Right renal pelvis (tissue), 4 donors: Measurements from ENCODE around the gene SAP30BP. TPM values are rescaled to one million over a fixed set of nuclear protein-coding genes. Genes with fewer than 3 reads are reported as not detected.

ENCODE experiments used
- DNase-seq, 4 donors: peaks; one replicate each; pipeline ENCODE4 v3.0.0-alpha.2; 2013; ENCODE audit warnings: low read depth in 4 of 4, low spot score in 3 of 4, missing footprints in 1 of 4
- polyA plus RNA-seq, 4 donors: library from polyadenylated mRNA; unstranded; fragments of 120-200 nt; gene quantifications; one replicate each; pipeline ENCODE4 v1.2.1, GENCODE V29; 2013; ENCODE audit not compliant: insufficient read length in 4 of 4

The SAP30BP gene
- polyA plus RNA-seq, 4 donors: 96.9 to 103 (median 100) TPM

DNA sequence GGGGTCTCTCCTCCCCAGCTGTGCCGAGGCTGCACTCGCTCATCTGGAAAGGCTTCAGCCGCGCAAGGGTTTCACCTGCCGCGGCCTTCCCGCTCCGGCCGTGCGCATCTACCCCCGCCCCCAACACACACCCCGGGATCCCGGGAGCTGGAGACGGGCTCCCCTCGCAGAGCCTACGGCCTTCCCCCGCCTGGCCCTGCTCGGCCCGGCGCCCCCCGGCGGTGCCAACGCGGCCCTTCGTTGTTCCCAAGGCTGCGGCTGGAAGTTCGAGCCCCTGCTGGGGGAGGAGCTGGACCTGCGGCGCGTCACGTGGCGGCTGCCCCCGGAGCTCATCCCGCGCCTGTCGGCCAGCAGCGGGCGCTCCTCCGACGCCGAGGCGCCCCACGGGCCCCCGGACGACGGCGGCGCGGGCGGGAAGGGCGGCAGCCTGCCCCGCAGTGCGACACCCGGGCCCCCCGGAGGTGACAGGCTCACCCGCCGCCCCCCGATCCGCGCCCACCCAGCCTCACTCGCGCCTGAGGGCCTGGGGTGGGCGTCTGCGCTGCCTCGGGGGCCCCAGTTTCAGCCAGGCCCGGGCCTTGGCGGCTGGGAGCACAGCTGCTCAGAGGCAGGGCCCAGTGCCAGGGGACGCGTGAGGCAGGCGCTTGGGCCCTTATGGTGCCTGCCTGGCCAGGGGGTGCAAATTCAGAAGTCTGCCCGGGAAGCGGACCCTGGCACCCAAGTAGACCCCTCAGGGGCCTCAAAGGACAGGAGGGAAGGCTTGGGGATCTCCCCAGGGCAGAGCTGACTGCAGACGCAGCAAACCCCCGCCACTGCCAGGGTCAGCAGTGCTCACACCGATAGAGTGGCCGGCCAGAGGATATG, 86.6 kb downstream of the SAP30BP start:
- DNase-seq: no peak

DNA sequence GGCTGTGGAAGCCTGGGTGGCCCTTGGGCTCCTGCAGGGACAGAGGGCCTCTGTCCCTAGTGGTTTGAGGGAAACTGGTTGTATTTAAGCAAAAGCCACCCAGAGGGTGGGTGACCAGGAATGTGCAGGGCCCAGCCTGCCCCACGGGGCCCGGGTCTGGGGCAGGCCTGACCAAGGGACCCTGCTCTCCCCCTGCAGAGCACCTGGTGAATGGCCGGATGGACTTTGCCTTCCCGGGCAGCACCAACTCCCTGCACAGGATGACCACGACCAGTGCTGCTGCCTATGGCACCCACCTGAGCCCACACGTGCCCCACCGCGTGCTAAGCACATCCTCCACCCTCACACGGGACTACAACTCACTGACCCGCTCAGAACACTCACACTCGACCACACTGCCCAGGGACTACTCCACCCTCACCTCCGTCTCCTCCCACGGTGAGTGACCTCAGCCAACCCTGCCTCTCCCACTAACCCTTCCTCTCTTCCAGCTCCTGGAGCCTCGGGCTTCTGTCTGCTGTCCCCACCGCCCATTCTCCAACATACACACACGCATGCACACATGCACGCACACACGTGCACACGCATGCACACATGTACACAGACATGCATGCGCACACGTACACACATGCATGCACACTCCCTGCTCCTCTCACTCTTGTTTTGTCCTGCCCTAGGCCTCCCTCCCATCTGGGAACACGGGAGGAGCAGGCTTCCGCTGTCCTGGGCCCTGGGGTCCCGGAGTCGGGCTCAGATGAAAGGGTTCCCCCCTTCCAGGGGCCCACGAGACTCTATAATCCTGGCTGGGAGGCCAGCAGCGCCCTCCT, 87.5 kb downstream of the SAP30BP start:
- no peak for DNase-seq

DNA sequence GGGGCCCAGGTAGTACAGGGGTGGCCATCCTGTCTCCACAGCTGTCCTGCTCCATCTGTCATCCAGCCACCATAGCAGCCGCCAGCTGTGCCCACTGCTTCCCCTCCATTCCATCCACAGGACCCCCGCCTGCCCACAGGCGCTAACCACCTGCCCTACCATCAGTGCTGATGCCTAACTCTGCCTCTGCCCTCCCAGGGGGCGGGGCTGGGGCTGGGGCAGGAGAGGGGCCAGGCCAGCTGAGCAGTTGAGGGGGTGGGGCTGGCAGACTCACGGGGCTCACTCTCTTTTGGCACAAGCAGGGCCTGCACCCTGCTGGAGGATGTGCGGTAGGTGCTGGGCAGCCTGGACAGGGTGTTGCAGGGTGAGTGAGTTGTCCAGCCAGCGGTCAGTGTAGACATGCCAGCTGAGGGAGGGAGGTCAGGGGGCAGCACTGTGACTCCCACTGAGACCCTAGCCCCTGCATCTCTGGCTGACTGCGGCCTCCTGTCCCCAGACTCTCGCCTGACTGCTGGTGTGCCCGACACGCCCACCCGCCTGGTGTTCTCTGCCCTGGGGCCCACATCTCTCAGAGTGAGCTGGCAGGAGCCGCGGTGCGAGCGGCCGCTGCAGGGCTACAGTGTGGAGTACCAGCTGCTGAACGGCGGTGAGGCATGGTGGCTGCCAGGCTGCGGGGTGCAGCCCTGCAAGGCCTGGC, 88.2 kb downstream of the SAP30BP start:
- no peak for DNase-seq

DNA sequence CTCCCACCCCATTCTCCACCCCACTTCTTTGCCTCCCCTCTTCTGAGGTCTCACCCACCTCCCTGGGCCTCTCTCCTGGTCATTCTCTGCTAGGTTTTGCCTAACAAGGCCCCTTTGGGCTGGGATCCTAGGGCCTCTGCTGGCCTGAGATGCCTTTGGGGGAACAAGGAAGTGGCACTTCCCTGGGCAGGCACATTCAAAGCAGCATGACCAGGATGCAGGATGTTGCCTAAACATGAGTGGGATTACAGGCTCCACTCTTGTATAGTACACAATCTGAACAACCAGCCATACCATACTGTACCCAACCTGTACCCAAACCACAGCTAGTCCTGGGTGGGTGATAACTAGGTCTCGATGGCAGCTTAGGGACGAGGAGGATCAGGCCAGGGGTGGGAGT, 88.9 kb downstream of the SAP30BP start:
- no peak for DNase-seq

DNA sequence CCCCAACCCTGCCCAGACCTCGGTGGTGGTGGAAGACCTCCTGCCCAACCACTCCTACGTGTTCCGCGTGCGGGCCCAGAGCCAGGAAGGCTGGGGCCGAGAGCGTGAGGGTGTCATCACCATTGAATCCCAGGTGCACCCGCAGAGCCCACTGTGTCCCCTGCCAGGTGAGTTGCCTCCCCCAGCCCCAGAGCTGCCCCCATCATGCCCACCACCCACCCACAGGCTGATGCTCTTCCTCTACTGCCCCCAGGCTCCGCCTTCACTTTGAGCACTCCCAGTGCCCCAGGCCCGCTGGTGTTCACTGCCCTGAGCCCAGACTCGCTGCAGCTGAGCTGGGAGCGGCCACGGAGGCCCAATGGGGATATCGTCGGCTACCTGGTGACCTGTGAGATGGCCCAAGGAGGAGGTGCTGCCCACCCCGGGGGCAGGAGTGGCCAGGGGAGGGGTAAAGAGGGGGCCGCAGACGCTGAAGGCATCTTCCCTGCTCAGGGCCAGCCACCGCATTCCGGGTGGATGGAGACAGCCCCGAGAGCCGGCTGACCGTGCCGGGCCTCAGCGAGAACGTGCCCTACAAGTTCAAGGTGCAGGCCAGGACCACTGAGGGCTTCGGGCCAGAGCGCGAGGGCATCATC, 89.4 kb downstream of the SAP30BP start:
- no peak for DNase-seq

DNA sequence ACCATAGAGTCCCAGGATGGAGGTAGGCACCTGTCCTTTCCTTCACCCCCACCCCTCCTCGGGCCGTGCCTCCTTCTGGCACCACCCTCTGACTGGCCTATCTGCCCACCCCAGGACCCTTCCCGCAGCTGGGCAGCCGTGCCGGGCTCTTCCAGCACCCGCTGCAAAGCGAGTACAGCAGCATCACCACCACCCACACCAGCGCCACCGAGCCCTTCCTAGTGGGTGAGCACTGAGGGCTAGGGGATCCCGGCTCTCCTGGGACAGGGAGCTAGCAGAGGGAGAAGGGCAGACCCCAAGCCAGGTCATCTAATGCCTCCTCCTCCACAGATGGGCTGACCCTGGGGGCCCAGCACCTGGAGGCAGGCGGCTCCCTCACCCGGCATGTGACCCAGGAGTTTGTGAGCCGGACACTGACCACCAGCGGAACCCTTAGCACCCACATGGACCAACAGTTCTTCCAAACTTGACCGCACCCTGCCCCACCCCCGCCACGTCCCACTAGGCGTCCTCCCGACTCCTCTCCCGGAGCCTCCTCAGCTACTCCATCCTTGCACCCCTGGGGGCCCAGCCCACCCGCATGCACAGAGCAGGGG, 90.0 kb downstream of the SAP30BP start:
- DNase-seq: no peak

Other genes starting within 250 kb of the SAP30BP start
- 10 to 100 TPM; 77.7 to 99.0 (median 81.1) TPM for gene TMEM94, start 210.7 kb upstream of the SAP30BP start, polyA plus RNA-seq
- 10 to 100 TPM; 33.6 to 35.2 (median 34.0) TPM for gene CASKIN2, start 151.8 kb upstream of the SAP30BP start, polyA plus RNA-seq
- 10 to 100 TPM; 38.9 to 49.2 (median 48.1) TPM for gene TSEN54, start 150.8 kb upstream of the SAP30BP start, polyA plus RNA-seq
- gene LLGL2, start 141.6 kb upstream of the SAP30BP start, polyA plus RNA-seq: 10 to 100 TPM; 50.2 to 77.0 (median 55.8) TPM
- 100 to 1,000 TPM in 3 of 4 donors, 10 to 100 TPM in 1; 97.6 to 182 (median 151) TPM for gene MYO15B, start 79.5 kb upstream of the SAP30BP start, polyA plus RNA-seq
- gene SMIM5, start 33.9 kb upstream of the SAP30BP start, polyA plus RNA-seq: 1 to 10 TPM; 4.0 to 9.1 (median 6.2) TPM
- gene RECQL5, start 184 bp upstream of the SAP30BP start, polyA plus RNA-seq: 10 to 100 TPM; 33.7 to 46.5 (median 38.7) TPM
- 10 to 100 TPM in 3 of 4 donors, 1 to 10 TPM in 1; 8.9 to 15.0 (median 12.2) TPM for gene ITGB4, start 54.1 kb downstream of the SAP30BP start, polyA plus RNA-seq
- gene GALK1, start 97.9 kb downstream of the SAP30BP start, polyA plus RNA-seq: 10 to 100 TPM; 22.7 to 47.6 (median 23.8) TPM
- gene UNK, start 117.5 kb downstream of the SAP30BP start, polyA plus RNA-seq: 10 to 100 TPM; 34.5 to 39.2 (median 35.8) TPM
- gene UNC13D, start 177.1 kb downstream of the SAP30BP start, polyA plus RNA-seq: 1 to 10 TPM; 4.1 to 8.9 (median 5.7) TPM
- gene WBP2, start 188.0 kb downstream of the SAP30BP start, polyA plus RNA-seq: 10 to 100 TPM; 77.5 to 95.7 (median 83.9) TPM
- 10 to 100 TPM in 1 of 4 donors, 1 to 10 TPM in 3; 6.4 to 10.1 (median 7.9) TPM for gene TRIM47, start 211.2 kb downstream of the SAP30BP start, polyA plus RNA-seq
- gene TRIM65, start 229.6 kb downstream of the SAP30BP start, polyA plus RNA-seq: 10 to 100 TPM; 11.5 to 14.7 (median 12.8) TPM
- 100 to 1,000 TPM in 1 of 4 donors, 10 to 100 TPM in 3; 83.4 to 108 (median 88.1) TPM for gene MRPL38, start 237.5 kb downstream of the SAP30BP start, polyA plus RNA-seq